HCT116 (cell line): Measurements from ENCODE around the gene SDF4. TPM values are rescaled to one million over a fixed set of nuclear protein-coding genes. Genes with fewer than 3 reads are reported as not detected.

Experiments
- ATAC-seq: fragments of 200-7000 bp; cut with Tn5 transposase; 2 replicates; pipeline ENCODE4 v1.9.1; 2020; ENCODE audit warnings: mild to moderate bottlenecking, moderate library complexity
- BruUV-seq: library from RNA; stranded (reverse); fragments of 400-500 nt; replicated peaks from 2 replicates; lab custom pipeline; 2021; lab: Mats Ljungman, UMichigan
- CTCF ChIA-PET: fragments of 300-600 bp; sonication (Branson Sonifier 250); formaldehyde crosslinking; loops from one replicate; lab custom pipeline; 2021; ENCODE audit warnings: antibody characterized with exemption; lab: Charles Lee
- POLR2A ChIA-PET: fragments of 300-600, 350-600 bp; sonication (Branson Sonifier 250); formaldehyde crosslinking; loops from one replicate; lab custom pipeline; 2021; ENCODE audit warnings: antibody characterized with exemption; lab: Charles Lee
- RAD21 ChIA-PET, 2 experiments: fragments of 300-600 bp; sonication (Branson Sonifier 250); formaldehyde crosslinking; loops; one replicate each; lab custom pipeline; 2023; ENCODE audit warnings: low total read pairs in 2 of 2; ENCODE audit not compliant: uncharacterized antibody in 2 of 2, unreplicated experiment in 2 of 2, low non-redundant PET in 1 of 2; lab: Charles Lee
- DNase-seq: peaks from one replicate; pipeline ENCODE4 v3.0.0-alpha.2; 2010; ENCODE audit warnings: low read depth, low spot score
- H2AFZ ChIP-seq: fragments of 200-600 bp; shearing (Covaris generic), sonication (generic); 2 replicates; pipeline ENCODE4 v1.6.1; 2017; ENCODE audit warnings: low read depth, mixed run types, mixed read lengths, antibody characterized with exemption, low read length; ENCODE audit not compliant: poor library complexity, severe bottlenecking
- H3K27ac ChIP-seq: 2 replicates; pipeline ENCODE4 v1.5.1; 2012; ENCODE audit warnings: low read depth, low read length
- H3K27me3 ChIP-seq: fragments of 200-600 bp; sonication (generic); 2 replicates; pipeline ENCODE4 v1.6.1; 2016; ENCODE audit warnings: mixed run types, low read length, mixed read lengths; ENCODE audit not compliant: insufficient read depth
- H3K36me3 ChIP-seq, 2 experiments: fragments of 200-500 bp in 1 of 2; fragments of 200-600 bp in 1 of 2; sonication (Bioruptor generic) in 1 of 2; sonication (generic) in 1 of 2; 2 replicates each; pipeline versions ENCODE4 v1.5.1 to v1.6.1; 2014 to 2016; ENCODE audit warnings: low read length in 2 of 2, inconsistent platforms in 1 of 2, mixed read lengths in 1 of 2, mixed run types in 1 of 2; ENCODE audit not compliant: insufficient read depth in 2 of 2, control insufficient read depth in 1 of 2
- H3K4me1 ChIP-seq, 2 experiments: fragments of 200-600 bp in 1 of 2; sonication (generic) in 1 of 2; 2 replicates each; pipeline versions ENCODE4 v1.5.1 to v1.6.1; 2012 to 2017; ENCODE audit warnings: low read length in 2 of 2, inconsistent platforms in 1 of 2, mild to moderate bottlenecking in 1 of 2, mixed read lengths in 1 of 2, mixed run types in 1 of 2, moderate library complexity in 1 of 2; ENCODE audit not compliant: insufficient read depth in 2 of 2, control insufficient read depth in 1 of 2
- H3K4me2 ChIP-seq: fragments of 200-600 bp; sonication (generic); 2 replicates; pipeline ENCODE4 v1.6.1; 2017; ENCODE audit warnings: mixed run types, low read length, mixed read lengths
- H3K4me3 ChIP-seq, 2 experiments: fragments of 200-600 bp in 1 of 2; sonication (generic) in 1 of 2; replicated peaks in 1 of 2; 2 replicates each; pipeline ENCODE4 v1.5.1; 2011 to 2016; ENCODE audit warnings: low read length in 2 of 2, control low read depth in 1 of 2, low read depth in 1 of 2, mild to moderate bottlenecking in 1 of 2, mixed read lengths in 1 of 2, mixed run types in 1 of 2
- H3K79me2 ChIP-seq: fragments of 200-600 bp; sonication (generic); 2 replicates; pipeline ENCODE4 v1.6.1; 2017; ENCODE audit warnings: mild to moderate bottlenecking, mixed run types, low read length, moderate library complexity, mixed read lengths; ENCODE audit not compliant: insufficient read depth
- H3K9ac ChIP-seq: fragments of 200-600 bp; sonication (generic); 2 replicates; pipeline ENCODE4 v1.6.1; 2016; ENCODE audit warnings: low read length, mixed read lengths
- H3K9me2 ChIP-seq: fragments of 200-600 bp; sonication (generic), shearing (Covaris generic); 2 replicates; pipeline ENCODE4 v1.6.1; 2017; ENCODE audit warnings: mixed run types, mild to moderate bottlenecking, moderate library complexity; ENCODE audit not compliant: insufficient read depth
- H3K9me3 ChIP-seq, 2 experiments: fragments of 200-500 bp in 1 of 2; fragments of 200-600 bp in 1 of 2; sonication (Bioruptor generic) in 1 of 2; sonication (generic) in 1 of 2; 2 replicates each; pipeline ENCODE4 v1.6.1; 2014 to 2017; ENCODE audit warnings: low read length in 2 of 2, mixed read lengths in 2 of 2, inconsistent platforms in 1 of 2, low read depth in 1 of 2, mild to moderate bottlenecking in 1 of 2, mixed run types in 1 of 2, moderate library complexity in 1 of 2; ENCODE audit not compliant: control insufficient read depth in 1 of 2, insufficient read depth in 1 of 2
- H4K20me1 ChIP-seq: fragments of 200-600 bp; sonication (generic), shearing (Covaris generic); 2 replicates; pipeline ENCODE4 v1.6.1; 2017; ENCODE audit warnings: mixed run types, mild to moderate bottlenecking, moderate library complexity; ENCODE audit not compliant: insufficient read depth
- CEBPB ChIP-seq: IDR thresholded peaks from 2 replicates; pipeline ENCODE4 v1.6.1; 2012; ENCODE audit warnings: low read depth
- EGR1 ChIP-seq: IDR thresholded peaks from 2 replicates; pipeline ENCODE4 v1.6.1; 2012; ENCODE audit warnings: low read depth
- EZH2phosphoT487 ChIP-seq: fragments of 200-600 bp; IDR thresholded peaks from 2 replicates; pipeline ENCODE4 v1.6.1; 2018; ENCODE audit warnings: antibody characterized with exemption, borderline replicate concordance
- MAX ChIP-seq: IDR thresholded peaks from 2 replicates; pipeline ENCODE4 v1.6.1; 2012
- POLR2AphosphoS5 ChIP-seq: IDR thresholded peaks from 2 replicates; pipeline ENCODE4 v1.6.1; 2011; ENCODE audit warnings: mild to moderate bottlenecking, low read depth, low read length, moderate library complexity
- SP1 ChIP-seq: IDR thresholded peaks from 2 replicates; pipeline ENCODE4 v1.6.1; 2012; ENCODE audit warnings: low read depth
- ZBTB33 ChIP-seq: IDR thresholded peaks from 2 replicates; pipeline ENCODE4 v1.6.1; 2011; ENCODE audit warnings: mild to moderate bottlenecking, low read length, moderate library complexity; ENCODE audit not compliant: insufficient replicate concordance; ENCODE audit errors: extremely low read depth
- ZFX ChIP-seq: fragments of 450-650 bp; IDR thresholded peaks from 2 replicates; pipeline ENCODE4 v1.6.1; 2017
- intact Hi-C: fragments of 100-400 bp; cut with micrococcal nuclease; formaldehyde crosslinking; loops from 2 replicates; pipeline ENCODE4 v1.10.0; 2022
- total RNA-seq: library from RNA; stranded (reverse); gene quantifications from one replicate; pipeline ENCODE4 v1.2.1, GENCODE V29; 2021; ENCODE audit not compliant: unreplicated experiment

The SDF4 gene
- total RNA-seq, 1 experiment from 2014 or later: 133 TPM

- Histone ChIP-seq H3K4me3 (no peak overlapping the region), H3K9me2 (no peaks in the 10 kb centered on the region), H4K20me1 (no peaks in the 10 kb centered on the region), H3K36me3 (no peaks in the 10 kb centered on the region), H3K4me1 (peaks cover 2 to 7% of the 10 kb centered on the region in 2 experiments; a peak in 3 of 4 replicates), H3K27me3 (no peaks in the 10 kb centered on the region), H2AFZ (no peak overlapping the region), H3K27ac (no peak overlapping the region), H3K9me3 (no peaks in the 10 kb centered on the region), H3K79me2 (peaks cover under 1% of the 10 kb centered on the region; the same call in 1 of the 2 replicates), H3K4me2 (no peak overlapping the region), H3K9ac (no peak overlapping the region)
- RAD21 ChIA-PET: interaction anchor here in 1 of 2 experiments (0.6 kb wide), 1 partner anchor 31 kb away, joined by 3 read pairs; no protein-coding TSS in a partner anchor
- intact Hi-C loops: no loop called here
- BruUV-seq: no TSS peak
- no peak for DNase-seq
- no peak for TF ChIP-seq CEBPB
- POLR2A ChIA-PET: no interaction called here
- CTCF ChIA-PET: no interaction called here
- no peak for ATAC-seq
Measured at GRCh38 chr1:1199961-1200875, 31.6 kb downstream of the SDF4 start.

GRCh38 chr1:1199141-1199960 is 32.5 kb downstream of the SDF4 start:
- no TSS peak for BruUV-seq
- TF ChIP-seq EGR1 (no peak), POLR2AphosphoS5 (no peak), ZFX (no peak), EZH2phosphoT487 (no peak), SP1 (no peak), MAX (no peak), ZBTB33 (no peak)
- TF ChIP-seq, all 23 proteins: peak for 0
- DNase-seq (no peak), ATAC-seq (no peak)
- no peaks in the 10 kb centered on the region for H3K79me2 ChIP-seq
- ChIA-PET CTCF (no interaction called here), RAD21 (no interaction called here), POLR2A (no interaction called here)
- H3K27ac ChIP-seq: no peak overlapping the region
- H4K20me1 ChIP-seq: no peaks in the 10 kb centered on the region
- H3K4me3 ChIP-seq: no peak overlapping the region
- intact Hi-C loops: no loop called here
- no peak overlapping the region for H3K9ac ChIP-seq
- no peaks in the 10 kb centered on the region for H3K36me3 ChIP-seq
- H3K9me3 ChIP-seq: no peaks in the 10 kb centered on the region
- H3K4me2 ChIP-seq: no peak overlapping the region
- H2AFZ ChIP-seq: no peak overlapping the region
- H3K9me2 ChIP-seq: no peaks in the 10 kb centered on the region
- peaks cover 0 to 5% of the 10 kb centered on the region in 2 experiments; a peak in 1 of 4 replicates for H3K4me1 ChIP-seq
- no peaks in the 10 kb centered on the region for H3K27me3 ChIP-seq
